ENCODE results near the gene OVCH1.

Gene OVCH1

DNA sequence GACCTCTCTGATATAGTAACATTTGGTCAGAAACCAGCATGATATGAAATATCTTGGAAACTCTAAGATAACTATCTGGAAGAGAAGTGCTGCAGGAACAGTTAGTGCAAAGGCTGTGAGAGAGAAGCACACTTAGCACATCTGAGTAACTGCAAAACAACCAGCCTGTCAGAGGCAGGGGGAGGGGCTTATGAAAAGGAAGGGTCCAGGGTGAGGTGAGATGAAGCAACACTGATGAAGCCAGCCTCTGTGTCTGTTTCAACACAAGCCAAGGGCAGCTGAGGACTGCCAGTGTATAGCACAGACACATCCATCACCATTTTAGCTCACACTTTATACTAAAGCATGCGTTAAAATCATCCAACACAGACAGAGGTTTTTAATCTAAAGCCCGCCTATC is 37.4 kb upstream of the OVCH1 start:
- no peak overlapping the region for H3K27ac ChIP-seq
- H3K9ac ChIP-seq (ENCODE audit: insufficient read length): no peak overlapping the region
- no peaks in the 10 kb centered on the region for H3K9me3 ChIP-seq (ENCODE audit: low read depth, low read length)
- no peak for TF ChIP-seq FOXP2 (optimal IDR thresholded peaks at IDR 0.05; ENCODE audit: control extremely low read depth, extremely low read length, insufficient read depth)
- no peak for TF ChIP-seq EZH2 (IDR thresholded peaks at IDR 0.05)
- no peak for TF ChIP-seq POLR2AphosphoS5 (IDR thresholded peaks at IDR 0.05; ENCODE audit: borderline replicate concordance, low read depth, low read length)
- no peaks in the 10 kb centered on the region for H3K36me3 ChIP-seq (ENCODE audit: insufficient read depth, low read length)
- no peak for DNase-seq (ENCODE audit: low read depth, low spot score)
- no peak overlapping the region for H3K4me3 ChIP-seq

DNA sequence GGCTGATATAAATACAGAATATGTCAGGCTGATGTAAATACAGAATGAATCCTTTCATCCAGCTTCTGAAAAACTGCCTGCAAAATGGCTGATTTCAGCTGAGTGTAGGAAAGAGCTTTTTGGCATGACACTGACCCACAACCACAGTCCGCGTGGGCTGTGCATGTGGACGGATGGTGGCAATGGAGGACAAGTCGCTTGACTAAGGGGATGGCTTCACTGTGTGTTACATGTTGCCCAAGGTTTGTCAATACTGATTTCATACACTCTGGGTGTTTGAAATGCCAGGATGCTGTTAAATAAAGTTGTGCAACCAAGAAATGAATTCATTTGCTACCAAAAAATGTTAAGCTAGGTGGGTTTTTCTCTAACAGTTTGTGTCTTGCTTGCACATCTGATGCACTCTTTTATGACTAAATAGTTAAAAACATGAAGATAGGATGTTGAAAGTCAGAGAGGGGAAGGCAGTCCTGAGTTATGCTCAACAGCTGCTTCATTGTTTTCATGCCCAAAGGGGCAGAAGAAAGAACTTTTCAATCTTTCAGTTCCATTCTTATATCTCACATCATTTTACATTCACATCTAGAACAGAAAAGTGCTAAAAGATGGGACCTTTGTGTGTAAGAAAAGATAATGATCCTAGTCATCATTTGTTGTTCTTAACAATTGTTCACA is 36.5 kb upstream of the OVCH1 start:
- Histone ChIP-seq H3K36me3 (ENCODE audit: insufficient read depth, low read length) (no peaks in the 10 kb centered on the region), H3K4me3 (no peak overlapping the region), H3K27ac (no peak overlapping the region), H3K9me3 (ENCODE audit: low read depth, low read length) (no peaks in the 10 kb centered on the region), H3K9ac (ENCODE audit: insufficient read length) (no peak overlapping the region)
- no peak for DNase-seq (ENCODE audit: low read depth, low spot score)
- TF ChIP-seq POLR2AphosphoS5 (IDR thresholded peaks at IDR 0.05; ENCODE audit: borderline replicate concordance, low read depth, low read length) (no peak), FOXP2 (optimal IDR thresholded peaks at IDR 0.05; ENCODE audit: control extremely low read depth, extremely low read length, insufficient read depth) (no peak), EZH2 (IDR thresholded peaks at IDR 0.05) (no peak)

DNA sequence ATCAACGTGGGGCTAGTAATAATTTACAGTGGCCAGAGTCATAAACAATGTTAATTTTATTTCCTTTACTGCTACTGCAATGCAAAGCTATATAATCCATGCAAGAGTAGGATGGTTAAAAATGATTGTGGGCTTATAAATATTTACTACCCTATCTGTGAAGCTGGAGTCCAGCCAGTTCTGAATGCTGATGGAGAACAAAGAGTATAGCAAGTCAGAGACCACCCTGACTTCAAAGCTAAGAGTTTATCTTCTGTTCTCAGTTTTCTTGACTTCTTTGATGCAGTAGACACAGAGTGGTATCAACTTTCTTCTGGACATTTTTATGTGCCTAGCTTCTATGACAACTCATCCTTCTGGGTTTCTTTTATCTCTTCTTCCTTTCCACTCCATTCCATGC is 34.0 kb upstream of the OVCH1 start:
- TF ChIP-seq FOXP2 (optimal IDR thresholded peaks at IDR 0.05; ENCODE audit: control extremely low read depth, extremely low read length, insufficient read depth) (no peak), EZH2 (IDR thresholded peaks at IDR 0.05) (no peak), POLR2AphosphoS5 (IDR thresholded peaks at IDR 0.05; ENCODE audit: borderline replicate concordance, low read depth, low read length) (no peak)
- Histone ChIP-seq H3K36me3 (ENCODE audit: insufficient read depth, low read length) (no peaks in the 10 kb centered on the region), H3K27ac (no peak overlapping the region), H3K4me3 (no peak overlapping the region), H3K9ac (ENCODE audit: insufficient read length) (no peak overlapping the region), H3K9me3 (ENCODE audit: low read depth, low read length) (no peaks in the 10 kb centered on the region)
- no peak for DNase-seq (ENCODE audit: low read depth, low spot score)

DNA sequence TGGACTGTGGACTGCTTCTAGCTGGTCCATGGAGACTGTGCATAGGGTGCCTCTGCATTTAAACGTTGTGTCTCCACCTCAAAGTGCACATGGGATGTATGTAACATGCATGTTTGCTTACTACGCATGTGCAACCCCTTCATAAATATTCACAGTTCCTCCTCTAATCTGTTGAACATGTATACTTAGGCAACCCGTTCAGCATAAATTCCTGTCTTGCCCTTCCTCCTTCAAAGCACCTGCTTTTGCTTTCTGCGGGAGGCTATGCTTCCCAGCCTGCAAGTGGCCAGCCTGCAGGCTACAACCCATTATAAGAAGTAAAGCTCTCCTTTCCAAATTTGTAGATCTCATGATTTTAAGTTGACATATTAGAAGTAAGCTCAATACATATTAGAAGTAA is 33.0 kb upstream of the OVCH1 start:
- no peak overlapping the region for H3K9ac ChIP-seq (ENCODE audit: insufficient read length)
- no peak for TF ChIP-seq POLR2AphosphoS5 (IDR thresholded peaks at IDR 0.05; ENCODE audit: borderline replicate concordance, low read depth, low read length)
- H3K4me3 ChIP-seq: no peak overlapping the region
- DNase-seq (ENCODE audit: low read depth, low spot score): no peak
- no peaks in the 10 kb centered on the region for H3K9me3 ChIP-seq (ENCODE audit: low read depth, low read length)
- H3K36me3 ChIP-seq (ENCODE audit: insufficient read depth, low read length): no peaks in the 10 kb centered on the region
- H3K27ac ChIP-seq: no peak overlapping the region

DNA sequence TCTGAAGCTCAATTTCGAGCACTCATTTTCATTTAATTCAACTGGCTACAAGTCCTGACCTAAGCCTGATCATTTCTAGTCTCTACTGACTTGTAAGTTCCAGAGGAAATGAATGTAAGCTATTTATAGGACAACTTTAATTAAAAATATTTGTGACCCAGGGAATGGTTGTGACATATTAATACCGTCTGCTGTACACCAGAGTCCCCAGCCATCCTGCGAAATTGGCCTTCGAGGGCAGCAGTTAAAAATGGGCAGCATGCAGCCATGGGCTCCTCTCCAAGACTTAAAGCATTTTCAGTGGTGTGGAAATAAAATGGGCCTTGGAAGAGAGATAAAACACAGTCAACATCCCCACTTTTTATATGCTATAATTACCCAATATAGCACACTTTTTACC is 30.7 kb upstream of the OVCH1 start:
- H3K27ac ChIP-seq: no peak overlapping the region
- no peaks in the 10 kb centered on the region for H3K9me3 ChIP-seq (ENCODE audit: low read depth, low read length)
- TF ChIP-seq FOXP2 (optimal IDR thresholded peaks at IDR 0.05; ENCODE audit: control extremely low read depth, extremely low read length, insufficient read depth): no peak
- no peak for TF ChIP-seq POLR2AphosphoS5 (IDR thresholded peaks at IDR 0.05; ENCODE audit: borderline replicate concordance, low read depth, low read length)
- TF ChIP-seq EZH2 (IDR thresholded peaks at IDR 0.05): no peak
- H3K36me3 ChIP-seq (ENCODE audit: insufficient read depth, low read length): no peaks in the 10 kb centered on the region
- H3K9ac ChIP-seq (ENCODE audit: insufficient read length): no peak overlapping the region
- H3K4me3 ChIP-seq: no peak overlapping the region
- DNase-seq (ENCODE audit: low read depth, low spot score): no peak

- TF ChIP-seq EZH2 (IDR thresholded peaks at IDR 0.05) (no peak), POLR2AphosphoS5 (IDR thresholded peaks at IDR 0.05; ENCODE audit: borderline replicate concordance, low read depth, low read length) (no peak), FOXP2 (optimal IDR thresholded peaks at IDR 0.05; ENCODE audit: control extremely low read depth, extremely low read length, insufficient read depth) (no peak)
- no peaks in the 10 kb centered on the region for H3K36me3 ChIP-seq (ENCODE audit: insufficient read depth, low read length)
- H3K9ac ChIP-seq (ENCODE audit: insufficient read length): no peak overlapping the region
- no peak overlapping the region for H3K27ac ChIP-seq
- DNase-seq (ENCODE audit: low read depth, low spot score): no peak
- H3K4me3 ChIP-seq: no peak overlapping the region
- H3K9me3 ChIP-seq (ENCODE audit: low read depth, low read length): no peaks in the 10 kb centered on the region
These were observed 24.5 kb upstream of the OVCH1 start for GRCh38 chr12:29521951-29522350.

DNA sequence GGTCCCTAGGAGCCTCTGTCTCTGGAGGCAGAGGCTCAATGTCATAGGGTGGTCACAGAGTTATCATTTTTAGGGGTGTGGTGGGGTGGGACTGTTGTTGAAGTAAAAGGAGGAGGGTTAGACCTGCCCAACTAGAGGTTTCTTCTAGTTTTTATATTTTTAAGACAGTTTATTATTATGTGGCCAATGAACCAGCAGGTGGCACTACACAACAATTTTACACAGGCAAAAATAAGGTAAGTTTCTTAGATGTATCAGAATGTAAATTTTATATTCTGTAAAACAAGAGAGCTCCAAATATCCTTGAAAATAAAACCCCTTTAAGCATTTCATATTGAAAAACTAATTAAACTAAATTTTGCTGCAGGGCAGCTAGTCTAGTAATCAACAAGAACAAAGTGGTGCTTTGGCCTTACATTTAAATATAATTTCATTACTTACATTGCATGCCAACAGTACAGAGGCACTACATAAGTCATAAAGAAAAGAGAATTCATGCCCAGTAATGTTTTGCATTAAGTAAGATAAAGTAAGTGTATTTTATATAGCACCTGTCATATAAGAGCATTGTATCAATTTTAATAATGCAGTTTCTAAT is 22.2 kb upstream of the OVCH1 start:
- DNase-seq (ENCODE audit: low read depth, low spot score): peak; percentile 55
- Histone ChIP-seq H3K9ac (ENCODE audit: insufficient read length) (no peak overlapping the region), H3K4me3 (peak overlapping the region; percentile 36; the same call in 1 of the 2 replicates), H3K27ac (no peak overlapping the region; the same call in 1 of the 2 replicates), H3K9me3 (ENCODE audit: low read depth, low read length) (no peaks in the 10 kb centered on the region), H3K36me3 (ENCODE audit: insufficient read depth, low read length) (no peaks in the 10 kb centered on the region)
- TF ChIP-seq POLR2AphosphoS5 (IDR thresholded peaks at IDR 0.05; ENCODE audit: borderline replicate concordance, low read depth, low read length) (no peak), EZH2 (IDR thresholded peaks at IDR 0.05) (no peak), FOXP2 (optimal IDR thresholded peaks at IDR 0.05; ENCODE audit: control extremely low read depth, extremely low read length, insufficient read depth) (no peak)

DNA sequence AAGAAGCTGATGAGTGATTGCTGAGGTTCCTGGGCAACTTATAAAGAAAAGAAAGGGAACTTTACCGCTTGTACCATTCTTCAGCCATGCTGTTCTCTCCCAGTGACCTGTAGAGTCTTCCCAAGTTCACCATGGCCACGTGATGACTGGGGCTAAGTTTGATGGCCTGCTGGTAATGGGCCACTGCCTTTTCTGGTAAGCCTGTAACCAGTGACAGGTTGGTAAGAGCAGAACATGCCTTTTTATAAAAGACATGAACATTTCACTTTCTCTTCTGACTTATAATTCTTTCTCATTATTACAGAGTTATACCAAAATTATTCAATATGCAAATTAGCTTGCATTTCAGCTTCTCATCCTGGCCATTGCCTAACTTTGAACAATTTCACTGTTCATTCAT is 20.9 kb upstream of the OVCH1 start:
- Histone ChIP-seq H3K9me3 (ENCODE audit: low read depth, low read length) (no peaks in the 10 kb centered on the region), H3K9ac (ENCODE audit: insufficient read length) (no peak overlapping the region), H3K36me3 (ENCODE audit: insufficient read depth, low read length) (no peaks in the 10 kb centered on the region), H3K27ac (no peak overlapping the region), H3K4me3 (no peak overlapping the region)
- DNase-seq (ENCODE audit: low read depth, low spot score): no peak
- no peak for TF ChIP-seq FOXP2 (optimal IDR thresholded peaks at IDR 0.05; ENCODE audit: control extremely low read depth, extremely low read length, insufficient read depth)
- no peak for TF ChIP-seq EZH2 (IDR thresholded peaks at IDR 0.05)
- no peak for TF ChIP-seq POLR2AphosphoS5 (IDR thresholded peaks at IDR 0.05; ENCODE audit: borderline replicate concordance, low read depth, low read length)

- Histone ChIP-seq H3K9ac (ENCODE audit: insufficient read length) (no peak overlapping the region), H3K9me3 (ENCODE audit: low read depth, low read length) (no peaks in the 10 kb centered on the region), H3K36me3 (ENCODE audit: insufficient read depth, low read length) (no peaks in the 10 kb centered on the region), H3K27ac (no peak overlapping the region), H3K4me3 (no peak overlapping the region)
- no peak for DNase-seq (ENCODE audit: low read depth, low spot score)
- TF ChIP-seq EZH2 (IDR thresholded peaks at IDR 0.05): no peak
- TF ChIP-seq FOXP2 (optimal IDR thresholded peaks at IDR 0.05; ENCODE audit: control extremely low read depth, extremely low read length, insufficient read depth): no peak
- TF ChIP-seq POLR2AphosphoS5 (IDR thresholded peaks at IDR 0.05; ENCODE audit: borderline replicate concordance, low read depth, low read length): no peak
These were observed 19.8 kb upstream of the OVCH1 start for GRCh38 chr12:29517264-29517663.
